ENCODE measurements around the gene ZNF148.

DNA sequence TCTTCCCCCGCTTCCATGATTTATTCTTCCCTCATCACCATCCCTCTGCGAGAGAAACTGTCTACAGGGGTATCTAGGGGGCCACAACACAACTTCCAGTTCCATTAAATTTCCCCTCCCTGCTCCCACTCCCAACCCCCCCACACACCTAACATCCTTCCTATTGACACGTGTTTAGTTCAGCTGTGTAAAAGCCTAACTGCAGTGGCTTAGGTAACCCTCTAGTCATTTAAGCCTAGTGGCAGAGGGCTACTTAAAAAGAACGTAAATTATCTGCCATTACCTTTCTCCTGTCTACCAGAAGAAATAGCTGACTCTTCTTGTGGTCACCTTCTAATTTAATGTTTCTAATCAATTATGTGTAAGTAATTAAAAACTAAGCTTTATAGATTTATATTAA lies 56.3 kb downstream of the ZNF148 start:
- TF ChIP-seq, protein P1, sequence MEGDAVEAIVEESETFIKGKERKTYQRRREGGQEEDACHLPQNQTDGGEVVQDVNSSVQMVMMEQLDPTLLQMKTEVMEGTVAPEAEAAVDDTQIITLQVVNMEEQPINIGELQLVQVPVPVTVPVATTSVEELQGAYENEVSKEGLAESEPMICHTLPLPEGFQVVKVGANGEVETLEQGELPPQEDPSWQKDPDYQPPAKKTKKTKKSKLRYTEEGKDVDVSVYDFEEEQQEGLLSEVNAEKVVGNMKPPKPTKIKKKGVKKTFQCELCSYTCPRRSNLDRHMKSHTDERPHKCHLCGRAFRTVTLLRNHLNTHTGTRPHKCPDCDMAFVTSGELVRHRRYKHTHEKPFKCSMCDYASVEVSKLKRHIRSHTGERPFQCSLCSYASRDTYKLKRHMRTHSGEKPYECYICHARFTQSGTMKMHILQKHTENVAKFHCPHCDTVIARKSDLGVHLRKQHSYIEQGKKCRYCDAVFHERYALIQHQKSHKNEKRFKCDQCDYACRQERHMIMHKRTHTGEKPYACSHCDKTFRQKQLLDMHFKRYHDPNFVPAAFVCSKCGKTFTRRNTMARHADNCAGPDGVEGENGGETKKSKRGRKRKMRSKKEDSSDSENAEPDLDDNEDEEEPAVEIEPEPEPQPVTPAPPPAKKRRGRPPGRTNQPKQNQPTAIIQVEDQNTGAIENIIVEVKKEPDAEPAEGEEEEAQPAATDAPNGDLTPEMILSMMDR (IDR thresholded peaks at IDR 0.05): no peak
- no peak for TF ChIP-seq ZFX (IDR thresholded peaks at IDR 0.05; ENCODE audit: borderline replicate concordance)

Measured in 22Rv1 (cell line).